Measurements from ENCODE around the gene ACSL6.

ACSL6 gene, protein sequence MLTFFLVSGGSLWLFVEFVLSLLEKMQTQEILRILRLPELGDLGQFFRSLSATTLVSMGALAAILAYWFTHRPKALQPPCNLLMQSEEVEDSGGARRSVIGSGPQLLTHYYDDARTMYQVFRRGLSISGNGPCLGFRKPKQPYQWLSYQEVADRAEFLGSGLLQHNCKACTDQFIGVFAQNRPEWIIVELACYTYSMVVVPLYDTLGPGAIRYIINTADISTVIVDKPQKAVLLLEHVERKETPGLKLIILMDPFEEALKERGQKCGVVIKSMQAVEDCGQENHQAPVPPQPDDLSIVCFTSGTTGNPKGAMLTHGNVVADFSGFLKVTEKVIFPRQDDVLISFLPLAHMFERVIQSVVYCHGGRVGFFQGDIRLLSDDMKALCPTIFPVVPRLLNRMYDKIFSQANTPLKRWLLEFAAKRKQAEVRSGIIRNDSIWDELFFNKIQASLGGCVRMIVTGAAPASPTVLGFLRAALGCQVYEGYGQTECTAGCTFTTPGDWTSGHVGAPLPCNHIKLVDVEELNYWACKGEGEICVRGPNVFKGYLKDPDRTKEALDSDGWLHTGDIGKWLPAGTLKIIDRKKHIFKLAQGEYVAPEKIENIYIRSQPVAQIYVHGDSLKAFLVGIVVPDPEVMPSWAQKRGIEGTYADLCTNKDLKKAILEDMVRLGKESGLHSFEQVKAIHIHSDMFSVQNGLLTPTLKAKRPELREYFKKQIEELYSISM

DNA sequence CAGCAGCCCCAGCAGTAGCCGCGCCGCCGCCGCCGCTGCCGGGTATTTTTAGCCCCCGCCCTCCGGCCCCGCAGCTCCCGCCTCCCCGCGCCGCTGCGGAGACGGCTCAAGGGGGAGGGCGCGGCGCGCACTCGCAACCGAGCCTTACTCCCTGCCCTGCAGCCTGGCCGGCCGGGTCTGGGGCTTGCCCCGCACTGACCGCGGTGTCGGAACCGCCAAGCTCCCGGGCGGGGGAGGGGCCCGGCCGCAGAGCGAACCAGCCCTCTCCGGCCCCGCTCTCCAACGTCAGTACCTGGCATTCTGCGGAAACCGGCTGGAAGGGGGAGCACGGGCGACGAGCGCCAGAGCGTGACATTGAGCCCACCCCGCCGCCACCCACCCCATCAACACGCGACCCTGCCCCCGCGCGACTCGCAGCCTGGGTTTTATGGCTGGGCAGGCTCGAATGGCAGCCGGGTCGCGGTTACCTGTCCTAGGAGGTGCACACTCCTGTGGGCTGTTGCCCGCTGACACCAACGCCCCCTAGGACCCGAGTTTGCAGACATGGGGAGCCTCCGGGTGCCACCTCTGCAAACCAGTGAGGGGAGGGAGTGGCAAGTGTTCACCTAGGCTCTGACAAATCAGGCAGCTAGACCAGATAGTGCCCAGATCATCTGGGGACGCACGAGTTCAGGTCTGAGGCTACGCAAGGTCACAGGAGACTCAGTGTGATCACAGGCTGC lies at the start of gene ACSL6:
ACSL6 (minus strand) TSS at position 37 of the 722 bp plus-strand sequence. CDS start 105 bp downstream, outside the sequence.
- peak within 1 kb of the TSS; percentile 79 for H3K4me3 ChIP-seq (ENCODE audit: low read depth, low read length)
- H3K36me3 ChIP-seq: no peaks in the 10 kb centered on the region; the same call in 1 of the 2 replicates
- peak within 1 kb of the TSS; percentile 82 for H3K27ac ChIP-seq
- no peaks in the 10 kb centered on the region for H3K9me3 ChIP-seq (ENCODE audit: severe bottlenecking)
- DNase-seq: peak; percentile 55
- H3K27me3 ChIP-seq (ENCODE audit: insufficient read depth, low read depth, severe bottlenecking): no peaks in the 10 kb centered on the region
- TF ChIP-seq, protein P1, sequence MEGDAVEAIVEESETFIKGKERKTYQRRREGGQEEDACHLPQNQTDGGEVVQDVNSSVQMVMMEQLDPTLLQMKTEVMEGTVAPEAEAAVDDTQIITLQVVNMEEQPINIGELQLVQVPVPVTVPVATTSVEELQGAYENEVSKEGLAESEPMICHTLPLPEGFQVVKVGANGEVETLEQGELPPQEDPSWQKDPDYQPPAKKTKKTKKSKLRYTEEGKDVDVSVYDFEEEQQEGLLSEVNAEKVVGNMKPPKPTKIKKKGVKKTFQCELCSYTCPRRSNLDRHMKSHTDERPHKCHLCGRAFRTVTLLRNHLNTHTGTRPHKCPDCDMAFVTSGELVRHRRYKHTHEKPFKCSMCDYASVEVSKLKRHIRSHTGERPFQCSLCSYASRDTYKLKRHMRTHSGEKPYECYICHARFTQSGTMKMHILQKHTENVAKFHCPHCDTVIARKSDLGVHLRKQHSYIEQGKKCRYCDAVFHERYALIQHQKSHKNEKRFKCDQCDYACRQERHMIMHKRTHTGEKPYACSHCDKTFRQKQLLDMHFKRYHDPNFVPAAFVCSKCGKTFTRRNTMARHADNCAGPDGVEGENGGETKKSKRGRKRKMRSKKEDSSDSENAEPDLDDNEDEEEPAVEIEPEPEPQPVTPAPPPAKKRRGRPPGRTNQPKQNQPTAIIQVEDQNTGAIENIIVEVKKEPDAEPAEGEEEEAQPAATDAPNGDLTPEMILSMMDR (IDR thresholded peaks at IDR 0.05; ENCODE audit: low read depth, low read length): no peak

DNA sequence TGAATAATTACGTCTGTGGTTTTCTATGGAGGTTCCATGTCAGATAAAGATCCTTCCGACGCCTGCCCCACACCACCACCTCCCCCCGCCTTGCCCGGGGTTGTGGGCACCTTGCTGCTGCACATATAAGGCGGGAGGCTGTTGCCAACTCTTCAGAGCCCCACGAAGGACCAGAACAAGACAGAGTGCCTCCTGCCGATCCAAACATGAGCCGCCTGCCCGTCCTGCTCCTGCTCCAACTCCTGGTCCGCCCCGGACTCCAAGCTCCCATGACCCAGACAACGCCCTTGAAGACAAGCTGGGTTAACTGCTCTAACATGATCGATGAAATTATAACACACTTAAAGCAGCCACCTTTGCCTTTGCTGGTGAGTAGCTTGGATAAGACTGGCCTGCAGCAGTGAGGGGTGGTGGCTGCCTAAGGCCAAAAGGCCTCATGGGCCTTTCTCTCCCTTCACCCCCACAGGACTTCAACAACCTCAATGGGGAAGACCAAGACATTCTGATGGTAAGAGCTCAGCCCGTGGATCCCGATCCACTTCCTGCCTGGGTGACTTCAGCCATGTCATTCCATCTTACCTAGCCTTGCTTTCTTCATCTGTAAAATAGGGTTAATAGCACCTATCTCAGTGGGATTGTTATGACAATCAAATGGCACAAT lies 49.2 kb upstream of the ACSL6 start, which contains the start of gene IL3:
IL3 (plus strand) TSS at position 155 of the 661 bp plus-strand sequence; CDS start at position 207, 52 bp downstream.
- DNase-seq: no peak
- H3K9me3 ChIP-seq (ENCODE audit: severe bottlenecking): no peaks in the 10 kb centered on the region
- H3K27ac ChIP-seq: no peak within 1 kb of the TSS
- TF ChIP-seq, protein P1 (IDR thresholded peaks at IDR 0.05; ENCODE audit: low read depth, low read length): no peak
- H3K4me3 ChIP-seq (ENCODE audit: low read depth, low read length): no peak within 1 kb of the TSS
- no peaks in the 10 kb centered on the region for H3K27me3 ChIP-seq (ENCODE audit: insufficient read depth, low read depth, severe bottlenecking)
- no peaks in the 10 kb centered on the region for H3K36me3 ChIP-seq

DNA sequence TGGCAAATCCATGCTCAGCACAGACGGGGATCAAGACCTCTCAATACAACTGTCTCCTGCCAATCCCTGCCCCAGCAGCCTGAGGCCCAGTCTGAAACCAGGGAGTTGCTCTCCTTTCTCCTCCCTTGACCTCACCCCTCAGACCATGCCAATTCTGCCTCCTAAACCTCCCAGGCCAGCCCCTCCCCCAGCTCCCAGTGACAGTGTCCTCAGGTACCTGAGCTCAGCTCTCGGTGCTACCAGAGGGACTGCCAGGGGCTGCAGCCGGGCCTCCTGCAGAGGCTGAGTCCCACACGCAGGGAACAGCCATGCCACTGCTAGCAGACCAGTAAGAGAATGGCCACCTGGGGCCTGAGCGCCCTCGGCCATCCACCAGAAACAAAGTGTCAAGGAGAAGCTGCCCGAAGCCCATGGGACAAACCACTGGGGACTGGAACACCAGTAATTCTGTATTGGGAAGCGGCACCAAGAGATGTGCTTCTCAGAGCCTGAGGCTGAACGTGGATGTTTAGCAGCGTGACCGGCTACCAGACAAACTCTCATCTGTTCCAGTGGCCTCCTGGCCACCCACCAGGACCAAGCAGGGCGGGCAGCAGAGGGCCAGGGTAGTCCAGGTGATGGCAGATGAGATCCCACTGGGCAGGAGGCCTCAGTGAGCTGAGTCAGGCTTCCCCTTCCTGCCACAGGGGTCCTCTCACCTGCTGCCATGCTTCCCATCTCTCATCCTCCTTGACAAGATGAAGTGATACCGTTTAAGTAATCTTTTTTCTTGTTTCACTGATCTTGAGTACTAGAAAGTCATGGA lies 48.4 kb upstream of the ACSL6 start:
- Histone ChIP-seq H3K4me3 (ENCODE audit: low read depth, low read length) (no peak overlapping the region), H3K9me3 (ENCODE audit: severe bottlenecking) (no peaks in the 10 kb centered on the region), H3K36me3 (no peaks in the 10 kb centered on the region), H3K27ac (no peak overlapping the region), H3K27me3 (ENCODE audit: insufficient read depth, low read depth, severe bottlenecking) (no peaks in the 10 kb centered on the region)
- peak; percentile 10 for DNase-seq
- TF ChIP-seq, protein P1 (IDR thresholded peaks at IDR 0.05; ENCODE audit: low read depth, low read length): no peak

DNA sequence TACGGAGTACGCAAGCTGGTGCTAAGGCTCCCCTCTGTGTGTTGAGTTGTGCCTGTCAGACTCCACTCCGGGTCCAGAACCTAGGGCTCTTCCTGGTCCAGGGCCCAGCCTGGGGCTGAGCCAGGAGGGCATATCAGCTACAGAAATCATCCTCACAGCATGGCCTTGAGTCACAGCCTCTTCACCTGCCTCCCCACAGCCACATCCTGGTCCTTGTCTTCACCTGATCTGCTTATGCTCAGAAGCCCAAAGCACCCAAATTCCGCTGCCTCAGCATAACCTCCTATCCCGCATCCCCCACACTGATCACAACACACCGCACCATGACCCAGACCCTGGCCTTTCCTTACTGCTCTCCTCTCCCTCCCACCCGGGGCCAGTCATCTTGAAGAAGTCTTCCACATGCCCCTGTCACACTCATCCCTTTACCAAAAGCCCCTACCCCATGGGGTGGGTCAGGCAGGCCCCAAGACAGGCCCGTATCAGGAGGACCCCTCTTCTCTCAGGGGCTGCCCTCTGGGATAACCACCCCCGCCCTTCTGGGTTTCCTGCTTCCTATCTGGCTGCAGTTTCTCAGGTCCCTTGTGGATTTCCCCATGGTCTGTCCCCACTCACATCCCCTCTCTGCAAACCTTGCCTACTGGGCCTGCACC lies 47.7 kb upstream of the ACSL6 start:
- Histone ChIP-seq H3K9me3 (ENCODE audit: severe bottlenecking) (no peaks in the 10 kb centered on the region), H3K27me3 (ENCODE audit: insufficient read depth, low read depth, severe bottlenecking) (no peaks in the 10 kb centered on the region), H3K4me3 (ENCODE audit: low read depth, low read length) (no peak overlapping the region), H3K36me3 (no peaks in the 10 kb centered on the region), H3K27ac (no peak overlapping the region)
- TF ChIP-seq, protein P1 (IDR thresholded peaks at IDR 0.05; ENCODE audit: low read depth, low read length): no peak
- peak; percentile 6 for DNase-seq

Data from WERI-Rb-1 (cell line).